COR-L47 (cell line): ENCODE measurements around the gene STARD10.
"Not testable (repeated sequence)": the region's sequence is repeated elsewhere in the genome, so short reads cannot be mapped to it uniquely, and the experiment has no call there.

ENCODE experiments used
- DNase-seq: peaks from one replicate; lab custom pipeline; 2025; lab: John Stamatoyannopoulos, UW

The STARD10 gene

DNA sequence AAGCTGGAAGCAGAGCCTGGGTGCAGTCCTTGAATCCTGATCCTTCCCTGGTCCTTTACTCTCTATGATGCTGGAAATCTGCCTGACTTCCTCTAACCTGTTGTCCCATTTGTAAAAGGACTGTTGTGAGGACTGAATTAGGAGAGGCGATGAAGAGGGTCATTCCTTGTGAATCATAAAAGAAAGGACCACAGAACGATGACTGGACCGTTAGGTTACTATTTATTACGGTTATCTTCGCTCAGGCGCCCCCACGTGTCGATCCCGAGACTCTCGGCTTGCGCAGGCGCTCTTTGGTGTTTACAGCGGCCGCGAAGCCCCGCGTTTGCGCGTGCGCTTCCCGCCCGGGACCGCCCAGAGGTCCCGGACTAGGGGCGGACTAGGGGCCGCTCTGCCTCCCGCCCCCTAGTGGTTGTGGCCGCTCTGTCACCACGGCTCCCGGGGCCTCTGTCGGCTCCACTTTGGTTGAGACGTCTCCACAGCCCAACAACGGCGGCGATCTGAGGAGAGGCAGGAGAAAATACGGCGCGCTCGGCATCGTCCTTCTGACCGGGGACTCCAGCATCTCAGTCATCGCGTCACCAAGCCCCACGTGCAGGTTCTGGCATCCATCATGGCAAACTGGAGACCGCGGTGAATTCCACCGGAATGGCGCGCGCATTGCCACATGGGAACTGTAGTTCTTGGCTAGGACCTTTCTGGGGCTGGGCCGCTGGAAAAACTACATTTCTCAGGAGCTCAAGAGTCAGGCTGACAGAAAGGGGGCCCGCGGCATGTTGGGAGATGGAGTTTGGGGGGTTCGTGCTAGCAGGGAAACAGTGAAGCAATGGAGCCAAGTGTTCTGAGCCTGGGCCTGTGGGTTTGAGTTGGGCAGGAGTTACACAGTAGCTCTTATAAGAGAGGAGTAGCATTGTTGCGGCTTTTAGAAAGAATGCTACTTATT, at the start of gene STARD10:
Gene STARD10 (minus strand): TSS at position 623 of the 943 bp plus-strand sequence. CDS start 12,866 bp downstream, outside the sequence.
- peak; percentile 97 for DNase-seq

- no peak for DNase-seq
Measured at GRCh38 chr11:72842653-72843330, 48.9 kb upstream of the STARD10 start.

DNA sequence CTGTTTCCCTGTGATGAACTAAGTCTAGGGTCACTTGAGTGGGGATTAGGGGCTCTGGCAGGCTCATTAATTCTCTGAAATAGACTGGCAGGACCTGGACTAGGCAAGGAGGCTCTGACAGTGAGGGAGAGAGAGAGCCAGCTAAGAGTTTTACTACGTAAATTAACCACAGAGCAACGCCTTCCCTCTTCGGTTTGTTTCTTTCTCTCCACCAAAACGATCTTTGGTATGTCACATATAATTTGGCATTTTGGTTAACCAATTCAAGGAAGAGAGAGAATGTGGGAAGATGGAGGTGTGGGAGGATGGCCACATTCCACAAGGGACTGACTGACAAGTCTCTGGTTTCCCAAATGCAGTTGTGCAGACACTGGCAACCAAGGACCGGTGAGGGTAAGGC, 48.3 kb upstream of the STARD10 start:
- no peak for DNase-seq

- no peak for DNase-seq
Measured at GRCh38 chr11:72841397-72841796, 47.5 kb upstream of the STARD10 start.

DNA sequence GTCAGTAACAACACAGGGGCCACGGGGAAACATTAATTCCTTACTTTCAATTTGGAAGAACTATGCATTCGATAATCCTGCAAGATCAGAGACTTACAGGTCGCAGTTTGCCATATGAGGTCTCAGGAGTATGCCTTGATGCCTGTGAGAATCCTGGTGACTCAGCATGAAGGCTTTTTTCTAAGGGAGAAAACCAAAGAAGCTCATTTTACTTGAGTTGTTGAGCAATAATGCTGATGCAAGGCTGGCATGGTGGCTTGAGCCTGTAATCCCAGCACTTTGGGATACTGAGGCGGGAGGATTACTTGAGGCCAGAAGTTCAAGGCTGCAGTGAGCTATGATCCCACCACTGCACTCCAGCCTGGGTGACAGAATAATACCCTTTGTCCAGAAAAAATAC, 46.9 kb upstream of the STARD10 start:
- DNase-seq, result no peak

DNA sequence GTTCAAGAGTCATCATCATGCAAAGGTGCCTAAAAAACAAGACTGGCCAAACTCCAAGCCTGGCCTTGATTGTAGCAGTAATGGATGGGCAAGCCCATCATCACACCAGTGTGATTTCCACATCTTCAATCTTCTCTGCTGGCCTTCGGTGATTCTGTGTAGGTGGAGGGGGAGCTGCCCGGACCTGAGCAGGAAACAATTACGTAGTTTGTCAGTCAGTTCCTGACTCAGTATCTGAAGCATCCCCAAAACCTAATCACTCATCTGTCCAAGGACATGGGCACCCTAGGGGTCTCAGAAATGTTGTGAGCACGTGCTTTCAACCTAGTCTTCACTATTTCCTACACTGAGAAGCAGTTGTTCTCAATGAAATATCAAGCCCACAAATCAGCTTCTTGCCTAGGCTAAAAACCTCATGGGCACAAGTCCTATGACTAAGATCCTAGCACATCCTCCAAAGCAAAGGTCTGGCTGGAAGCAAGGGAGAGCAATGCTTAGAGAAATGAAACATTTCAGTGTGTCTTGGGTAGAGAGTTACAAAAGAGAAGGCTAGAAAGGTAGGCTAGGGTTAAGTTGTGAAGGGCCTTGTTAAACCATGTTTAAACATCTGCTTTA, 45.0 kb upstream of the STARD10 start:
- DNase-seq, result no peak

DNA sequence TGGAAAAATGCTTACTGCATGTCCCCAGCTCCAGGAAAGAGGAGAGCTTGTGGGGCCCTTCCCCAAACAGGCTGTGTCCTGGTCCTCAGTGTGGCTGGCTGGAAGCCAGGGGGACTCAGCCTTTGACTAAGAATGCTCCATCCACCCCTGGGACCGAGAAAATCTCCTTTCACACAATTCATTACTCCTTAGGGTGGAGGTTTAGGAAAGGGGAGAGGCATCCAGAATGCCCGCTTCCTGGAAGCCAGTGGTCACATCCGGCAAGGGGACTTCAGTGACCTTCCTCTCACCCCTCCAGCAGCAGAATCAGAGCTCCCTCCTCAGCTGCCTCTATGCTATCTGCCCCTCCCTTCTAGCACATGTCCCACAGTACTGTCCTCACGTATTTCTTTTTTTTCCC, 42.3 kb upstream of the STARD10 start:
- DNase-seq, result no peak

DNA sequence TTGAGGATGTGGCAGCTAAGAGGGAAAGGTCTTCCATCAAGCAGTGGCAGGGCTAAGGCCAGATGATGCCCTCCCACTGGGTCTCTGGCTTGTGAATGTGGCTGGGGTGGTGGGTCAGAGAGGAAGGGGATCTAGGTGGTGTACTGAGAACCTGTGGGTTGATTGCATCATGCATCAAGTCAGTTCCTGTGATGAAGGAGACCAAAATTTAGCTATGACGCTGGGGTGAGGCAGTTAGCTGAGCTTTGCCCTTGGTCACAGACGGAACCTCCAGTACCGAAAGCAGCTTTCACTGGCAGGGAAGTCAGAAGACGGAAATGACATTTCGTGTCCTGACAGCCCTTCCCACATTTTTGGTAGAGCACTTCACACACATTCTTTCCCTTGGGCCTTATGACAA, 41.1 kb upstream of the STARD10 start:
- no peak for DNase-seq

DNA sequence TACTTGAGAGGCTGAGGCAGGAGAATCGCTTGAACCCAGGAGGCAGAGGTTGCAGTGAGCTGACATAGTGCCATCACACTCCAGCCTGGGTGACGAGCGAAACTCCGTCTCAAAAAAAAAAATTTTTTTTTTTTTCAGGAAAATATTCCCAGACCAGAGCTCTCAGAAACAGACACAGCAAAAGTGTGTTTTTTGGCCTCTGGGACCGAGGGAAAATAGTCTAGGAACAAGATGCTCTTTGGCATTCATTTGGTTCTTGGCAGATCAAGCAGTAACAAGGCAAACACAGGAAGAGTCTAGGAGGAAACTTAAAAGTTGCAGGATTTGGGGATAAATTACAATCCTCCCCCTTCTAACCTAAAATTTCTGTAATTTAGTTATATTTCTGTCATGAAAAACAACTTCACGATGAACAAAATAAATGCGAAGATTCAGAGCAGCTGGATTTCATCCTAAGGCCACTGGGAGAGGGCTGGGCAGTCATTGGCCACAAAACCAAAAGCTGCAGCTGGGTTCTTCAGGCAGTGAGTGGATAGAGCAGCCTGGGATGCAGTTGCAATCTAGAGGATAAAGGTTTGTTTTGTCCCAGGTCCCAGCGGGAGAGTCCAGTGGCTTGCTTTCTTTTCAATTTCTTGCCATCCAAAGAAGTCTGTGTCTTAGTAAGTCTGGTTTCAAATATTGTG, 40.1 kb upstream of the STARD10 start:
- DNase-seq, result no peak

GRCh38 chr11:72833083-72833733, 39.4 kb upstream of the STARD10 start:
- no peak for DNase-seq

DNA sequence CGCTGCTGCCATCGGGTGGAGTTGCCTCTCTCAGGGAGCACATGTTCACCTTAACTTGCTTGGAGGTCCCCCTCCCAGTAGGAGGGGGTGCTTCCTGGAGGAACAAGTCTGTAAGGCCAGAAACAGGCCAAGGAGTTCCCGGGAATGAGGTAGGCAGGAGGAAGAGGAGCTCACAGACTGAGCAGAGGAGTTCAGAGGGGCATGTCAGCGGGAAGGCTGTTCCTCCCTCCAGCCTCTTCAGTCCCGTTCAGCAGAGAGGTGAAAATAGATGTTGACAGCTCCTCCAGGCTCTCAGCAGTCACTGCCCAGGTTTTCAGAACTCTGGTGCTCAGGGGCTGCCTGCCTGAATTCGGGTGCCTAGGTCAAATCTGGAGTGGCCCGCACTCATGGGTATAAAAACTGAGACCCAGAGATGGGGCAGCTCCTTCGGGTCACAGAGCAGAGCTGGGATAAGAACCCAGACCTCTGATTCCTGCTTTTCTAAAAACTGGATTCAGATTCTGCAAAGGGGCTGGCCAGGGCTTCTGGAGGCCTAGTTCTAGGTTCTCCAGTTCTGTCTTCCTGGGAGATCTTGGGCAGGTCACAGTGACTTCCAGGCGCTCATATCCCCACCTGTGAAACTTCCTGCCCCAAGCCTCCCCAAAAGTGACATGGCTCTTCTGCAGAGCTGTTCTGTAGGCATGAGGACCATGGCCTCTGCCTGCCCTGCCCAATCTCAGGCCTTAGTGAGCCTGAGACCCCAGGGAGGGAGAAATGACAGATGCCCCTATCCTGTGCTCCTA, 38.6 kb upstream of the STARD10 start:
- no peak for DNase-seq

DNA sequence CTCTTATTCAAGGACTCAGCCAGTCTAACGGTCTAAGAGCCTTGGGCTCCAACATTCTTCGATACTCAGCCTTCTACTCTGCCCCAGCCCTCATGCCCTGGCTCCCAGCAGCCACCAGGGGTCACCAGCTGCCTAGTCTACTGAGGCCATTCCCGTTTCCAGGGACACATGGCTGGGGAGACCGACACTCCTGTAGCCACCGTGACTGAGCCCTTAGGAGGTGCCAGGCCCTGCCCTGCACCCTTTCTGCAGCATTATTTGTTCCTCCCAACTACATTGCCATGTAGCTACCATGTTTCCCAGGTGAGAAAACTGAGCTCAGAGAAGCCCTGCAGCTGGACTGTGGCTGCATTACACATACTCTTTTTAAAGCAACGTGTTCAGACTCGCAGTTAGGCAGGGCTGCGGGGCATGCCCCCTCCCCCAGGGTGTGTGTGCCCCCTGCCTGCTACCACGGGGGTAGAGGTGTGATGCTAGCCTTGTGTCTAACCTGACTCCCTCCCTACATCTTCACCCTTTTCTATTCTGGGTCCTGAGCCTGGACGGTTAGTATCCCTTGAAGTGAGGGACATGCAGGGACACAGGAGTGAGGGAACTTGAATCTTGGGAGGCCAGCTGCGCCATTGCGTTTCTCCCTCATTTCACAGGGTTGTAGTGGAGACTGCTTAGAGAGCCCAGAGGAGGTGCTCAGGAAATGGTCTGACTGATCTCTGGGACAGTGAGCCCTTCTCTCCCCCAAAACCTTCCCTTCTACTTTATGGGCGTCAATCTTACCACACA, 37.9 kb upstream of the STARD10 start:
- peak; percentile 76 for DNase-seq

DNA sequence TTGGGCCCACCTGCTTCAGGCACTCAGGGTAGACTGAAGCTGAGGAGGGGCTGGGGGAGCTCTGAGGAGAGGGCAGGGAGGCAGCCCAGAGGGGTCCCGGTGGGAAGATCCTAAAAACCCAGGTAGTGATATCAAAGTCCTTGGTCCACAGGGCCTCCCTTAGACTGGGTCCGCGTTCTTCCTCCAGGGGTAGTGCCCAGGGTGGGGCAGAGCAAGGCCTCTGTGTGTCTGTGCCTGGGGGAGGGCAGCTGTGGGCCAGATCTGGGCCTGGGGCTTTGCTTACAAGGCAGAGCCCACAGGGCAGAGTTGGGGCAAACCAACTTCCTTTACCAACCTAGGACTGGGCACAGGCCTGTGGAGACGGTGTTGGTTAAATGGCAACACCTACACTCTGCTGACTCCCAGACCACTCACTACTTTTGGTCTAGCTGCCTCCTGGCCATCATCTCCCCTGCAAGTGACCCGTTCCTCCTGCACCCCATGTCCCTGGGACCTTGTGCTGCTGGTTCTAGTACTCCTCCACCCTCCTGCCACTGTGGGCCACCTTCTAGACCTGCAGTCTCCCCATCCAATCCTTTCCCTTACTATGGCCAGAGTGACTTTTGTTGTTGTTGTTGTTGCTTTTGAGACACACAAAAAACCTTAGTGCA, 36.2 kb upstream of the STARD10 start:
- DNase-seq, result no peak

DNA sequence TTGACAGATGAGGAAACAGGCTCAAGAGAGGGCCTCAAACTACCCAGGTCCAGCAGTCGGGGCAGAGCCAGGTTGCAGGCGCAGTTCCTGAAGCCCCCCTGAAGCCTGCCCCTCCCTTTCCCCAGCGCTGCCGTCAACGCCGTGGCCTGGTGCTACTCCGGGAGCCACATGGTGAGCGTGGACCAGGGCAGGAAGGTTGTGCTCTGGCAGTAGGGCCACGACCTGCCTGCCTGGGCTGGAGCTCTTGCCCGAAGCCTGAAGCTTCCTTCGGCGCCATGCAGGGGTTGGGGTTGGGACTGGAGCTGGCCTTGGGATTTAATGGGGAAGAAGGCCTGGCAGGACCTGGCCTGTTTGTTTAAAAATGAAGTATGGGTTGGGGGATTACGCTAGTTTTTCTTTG, 35.3 kb upstream of the STARD10 start:
- DNase-seq, result no peak

- no peak for DNase-seq
Measured at GRCh38 chr11:72828692-72829101, 34.9 kb upstream of the STARD10 start.

- DNase-seq, result no peak
Measured at GRCh38 chr11:72828081-72828567, 34.3 kb upstream of the STARD10 start.

GRCh38 chr11:72827656-72828055, 33.8 kb upstream of the STARD10 start:
- not testable (repeated sequence) for DNase-seq

DNA sequence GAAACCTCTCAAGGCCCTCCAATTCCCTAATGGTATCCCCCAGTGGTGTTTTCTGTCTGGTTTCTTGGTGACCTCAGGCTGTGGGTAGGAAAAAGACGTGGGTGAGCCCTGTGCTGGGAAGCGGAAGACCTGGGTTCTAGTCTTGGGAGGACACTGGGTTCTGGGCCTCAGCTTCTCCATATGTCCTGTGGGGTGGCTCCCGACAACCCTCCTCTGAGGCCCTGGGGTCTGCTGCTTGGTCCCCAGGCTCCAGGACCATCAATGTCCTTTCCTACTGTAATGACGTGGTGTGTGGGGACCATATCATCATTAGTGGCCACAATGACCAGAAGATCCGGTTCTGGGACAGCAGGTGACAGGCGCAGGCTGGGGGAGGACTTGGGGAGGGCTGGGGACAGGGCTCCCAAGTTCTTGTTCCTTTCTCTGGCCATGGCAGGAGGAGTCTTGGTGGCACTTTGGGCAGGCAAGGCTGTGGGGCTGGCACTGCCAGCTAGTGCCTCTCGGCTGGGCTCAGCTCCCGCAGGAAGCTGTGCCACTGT, 33.2 kb upstream of the STARD10 start:
- DNase-seq, result no peak
